Stimulated activated effector memory CD8-positive, alpha-beta T cell treated with anti-CD3 and anti-CD28 coated beads, Interleukin-12 subunit alpha, Interleukin-12 subunit beta, amount 100 ng/mL, for 72 hours (primary cell): ENCODE data around the gene KRTAP19-2.
"Not testable (repeated sequence)": the region's sequence is repeated elsewhere in the genome, so short reads cannot be mapped to it uniquely, and the experiment has no call there.

ENCODE experiments used
- ATAC-seq: fragments of 150-1000 bp; cut with Tn5 transposase; 2 replicates; pipeline ENCODE4 v1.10.0; 2021
- DNase-seq, 2 donors: peaks; one replicate each; pipeline ENCODE4 v3.0.0; 2021 to 2022; ENCODE audit warnings: low spot score in 2 of 2
- H3K27ac Mint-ChIP-seq: one replicate; pipeline ENCODE4 v1.8.0; 2022; ENCODE audit warnings: mild to moderate bottlenecking, mixed read lengths
- H3K36me3 Mint-ChIP-seq: one replicate; pipeline ENCODE4 v1.8.0; 2022; ENCODE audit warnings: mild to moderate bottlenecking, mixed read lengths
- H3K4me1 Mint-ChIP-seq: one replicate; pipeline ENCODE4 v1.8.0; 2022; ENCODE audit warnings: mixed read lengths
- H3K4me3 Mint-ChIP-seq: one replicate; pipeline ENCODE4 v1.8.0; 2022; ENCODE audit warnings: mild to moderate bottlenecking, mixed read lengths
- H3K9me3 Mint-ChIP-seq: one replicate; pipeline ENCODE4 v1.8.0; 2022; ENCODE audit warnings: mixed read lengths

The KRTAP19-2 gene, protein sequence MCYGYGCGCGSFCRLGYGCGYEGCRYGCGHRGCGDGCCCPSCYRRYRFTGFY

DNA sequence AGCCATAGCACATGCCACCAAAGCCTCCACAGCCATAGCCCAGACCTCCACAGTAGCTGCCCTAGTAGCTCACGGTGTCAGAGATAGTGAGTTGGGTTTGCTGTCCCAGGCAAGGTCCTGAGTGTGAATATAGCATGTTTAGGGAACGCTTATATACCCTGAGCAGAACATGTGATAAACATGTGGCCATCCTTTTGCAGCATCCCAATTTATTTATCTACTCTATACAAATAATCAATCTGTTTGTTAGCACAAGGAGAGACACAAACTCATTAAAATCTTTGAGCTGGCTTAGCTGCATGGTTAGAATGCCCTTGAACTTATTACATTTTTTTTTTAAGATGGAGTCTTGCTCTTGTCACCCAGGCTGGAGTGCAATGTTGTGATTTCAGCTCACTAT is at the start of gene KRTAP19-2:
Gene KRTAP19-2, minus strand, starts transcription at position 101 of the 400 bp plus-strand sequence. Its CDS starts 88 bp downstream, at position 13.
- peaks cover 10% of the 10 kb centered on the region for H3K9me3 Mint-ChIP-seq

DNA sequence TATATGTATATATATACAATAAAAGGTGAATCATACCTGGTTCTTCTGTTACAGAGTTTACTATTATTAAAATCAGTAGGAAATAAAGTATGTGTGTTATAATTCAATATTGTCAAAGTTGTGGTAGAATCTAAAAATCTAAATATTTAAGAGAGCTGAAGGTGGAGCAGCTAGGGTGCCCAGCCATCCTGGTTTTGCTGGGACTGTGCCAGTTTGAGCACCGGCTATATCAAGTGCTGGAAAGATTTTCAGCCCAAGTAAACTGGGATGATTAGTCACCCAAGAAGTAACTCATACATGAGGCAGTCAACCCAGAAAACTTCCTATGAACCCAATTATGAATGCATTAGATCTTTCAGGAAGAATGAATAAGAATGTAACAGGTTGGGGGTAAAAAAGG is 31.6 kb upstream of the KRTAP19-2 start:
- no peaks in the 10 kb centered on the region for H3K4me1 Mint-ChIP-seq
- H3K4me3 Mint-ChIP-seq: no peak overlapping the region

More for the DNA sequence above, at the start of gene KRTAP19-2:
- no peak within 1 kb of the TSS for H3K27ac Mint-ChIP-seq
- DNase-seq: no peak
- no peaks in the 10 kb centered on the region for H3K36me3 Mint-ChIP-seq
- no peak within 1 kb of the TSS for H3K4me3 Mint-ChIP-seq
- no peak for ATAC-seq
- no peaks in the 10 kb centered on the region for H3K4me1 Mint-ChIP-seq

DNA sequence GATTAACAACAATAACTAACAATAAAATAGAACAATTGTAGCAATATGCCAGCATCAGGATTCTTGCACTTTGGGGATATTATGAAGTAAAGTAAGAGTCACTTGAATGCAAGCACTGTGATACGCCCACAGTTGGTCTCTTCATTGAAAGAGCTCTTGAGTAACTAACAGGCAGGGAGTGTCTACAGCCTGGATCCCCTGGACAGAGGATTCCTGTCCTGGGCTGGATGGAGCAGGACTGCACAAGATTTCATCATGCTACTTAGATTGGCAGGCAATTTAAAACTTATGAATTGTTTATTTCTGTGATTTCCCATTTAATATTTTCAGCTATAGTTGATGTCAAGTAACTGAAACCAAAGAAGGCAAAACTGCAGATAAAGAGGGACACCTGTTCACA is 28.4 kb upstream of the KRTAP19-2 start:
- H3K9me3 Mint-ChIP-seq: peaks cover 7% of the 10 kb centered on the region
- no peak for ATAC-seq
- no peak overlapping the region for H3K27ac Mint-ChIP-seq
- no peak for DNase-seq
- H3K36me3 Mint-ChIP-seq: no peaks in the 10 kb centered on the region
- H3K4me3 Mint-ChIP-seq: no peak overlapping the region
- H3K4me1 Mint-ChIP-seq: no peaks in the 10 kb centered on the region

More for the DNA sequence above, 31.6 kb upstream of the KRTAP19-2 start:
- H3K36me3 Mint-ChIP-seq: no peaks in the 10 kb centered on the region
- H3K27ac Mint-ChIP-seq: no peak overlapping the region
- ATAC-seq: no peak
- H3K9me3 Mint-ChIP-seq: peaks cover 7% of the 10 kb centered on the region
- DNase-seq: no peak

DNA sequence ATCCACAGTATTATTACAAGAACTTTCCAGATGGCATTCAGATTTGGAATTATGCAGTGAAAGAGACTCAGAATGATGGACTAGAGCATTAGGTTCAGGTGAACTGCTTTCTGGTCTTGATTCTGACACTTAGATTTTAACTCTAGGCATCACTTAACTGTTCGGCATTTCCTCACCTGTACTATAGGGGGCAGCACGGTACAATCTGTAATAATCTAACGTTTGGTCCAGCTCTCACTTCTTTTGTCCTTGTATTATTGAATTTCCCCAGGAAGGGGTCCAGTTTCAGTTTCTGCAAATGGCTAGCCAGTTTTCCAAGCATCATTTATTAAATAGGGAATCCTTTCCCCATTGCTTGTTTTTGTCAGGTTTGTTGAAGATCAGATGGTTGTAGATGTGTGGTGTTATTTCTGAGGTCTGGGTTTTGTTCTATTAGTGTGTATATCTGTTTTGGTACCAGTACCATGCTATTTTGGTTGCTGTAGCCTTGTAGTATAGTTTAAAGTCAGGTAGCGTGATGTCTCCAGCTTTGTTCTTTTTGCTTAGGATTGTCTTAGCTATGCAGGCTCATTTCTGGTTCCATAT is 18.5 kb upstream of the KRTAP19-2 start:
- ATAC-seq, DNase-seq: not testable (repeated sequence)

DNA sequence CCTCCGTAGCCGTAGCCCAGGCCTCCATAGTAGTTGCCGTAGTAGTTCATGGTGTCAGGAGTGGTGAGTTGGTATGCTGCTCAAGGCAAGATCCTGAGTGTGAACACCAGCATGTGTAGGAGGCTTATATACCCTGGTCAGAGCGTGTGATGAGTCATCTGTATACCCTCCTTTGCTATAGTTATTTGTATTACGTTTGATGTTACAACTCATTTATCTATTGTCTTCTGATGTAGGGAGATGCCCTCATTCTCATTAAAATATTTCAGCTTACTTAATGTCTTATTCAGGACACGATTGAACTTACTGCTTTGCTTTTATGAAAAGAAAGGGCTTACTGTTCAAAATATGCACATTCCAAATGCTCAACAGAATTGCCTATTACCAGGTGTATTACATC is 14.8 kb upstream of the KRTAP19-2 start, which contains the start of gene KRTAP19-5:
Gene KRTAP19-5, minus strand, starts transcription at position 101 of the 400 bp plus-strand sequence. Its CDS starts 51 bp downstream, at position 50.
- no peaks in the 10 kb centered on the region for H3K9me3 Mint-ChIP-seq
- H3K4me3 Mint-ChIP-seq: no peak within 1 kb of the TSS
- no peaks in the 10 kb centered on the region for H3K4me1 Mint-ChIP-seq
- ATAC-seq: no peak
- H3K36me3 Mint-ChIP-seq: no peaks in the 10 kb centered on the region
- no peak for DNase-seq
- H3K27ac Mint-ChIP-seq: no peak within 1 kb of the TSS

More for the DNA sequence above, 18.5 kb upstream of the KRTAP19-2 start:
- H3K4me1 Mint-ChIP-seq, H3K27ac Mint-ChIP-seq, H3K36me3 Mint-ChIP-seq, H3K4me3 Mint-ChIP-seq, H3K9me3 Mint-ChIP-seq: not testable (repeated sequence)

DNA sequence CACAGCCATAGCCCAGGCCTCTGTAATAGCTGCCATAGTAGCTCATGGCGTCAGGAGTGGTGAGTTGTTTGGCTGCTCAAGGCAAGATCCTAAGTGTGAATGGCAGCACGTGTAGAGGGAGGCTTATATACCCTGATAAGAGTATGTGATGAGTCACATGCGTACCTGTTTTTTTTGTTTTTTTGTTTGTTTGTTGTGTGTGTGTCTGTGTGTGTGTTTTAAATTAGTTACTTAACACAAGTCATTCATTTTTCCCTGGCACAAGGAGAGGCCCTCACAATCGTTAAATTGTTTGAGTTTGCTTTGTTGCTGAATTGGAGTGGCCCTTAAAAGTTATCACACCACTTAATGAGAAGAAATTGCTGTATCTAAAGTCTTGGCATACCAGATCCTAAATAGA is 9.8 kb upstream of the KRTAP19-2 start, which contains the start of gene KRTAP19-4:
Gene KRTAP19-4, minus strand, starts transcription at position 101 of the 400 bp plus-strand sequence. Its CDS starts 55 bp downstream, at position 46.
- no peaks in the 10 kb centered on the region for H3K36me3 Mint-ChIP-seq
- H3K9me3 Mint-ChIP-seq: no peaks in the 10 kb centered on the region
- H3K4me3 Mint-ChIP-seq: no peak within 1 kb of the TSS
- H3K27ac Mint-ChIP-seq: no peak within 1 kb of the TSS
- DNase-seq (no peak), ATAC-seq (no peak)
- H3K4me1 Mint-ChIP-seq: no peaks in the 10 kb centered on the region

DNA sequence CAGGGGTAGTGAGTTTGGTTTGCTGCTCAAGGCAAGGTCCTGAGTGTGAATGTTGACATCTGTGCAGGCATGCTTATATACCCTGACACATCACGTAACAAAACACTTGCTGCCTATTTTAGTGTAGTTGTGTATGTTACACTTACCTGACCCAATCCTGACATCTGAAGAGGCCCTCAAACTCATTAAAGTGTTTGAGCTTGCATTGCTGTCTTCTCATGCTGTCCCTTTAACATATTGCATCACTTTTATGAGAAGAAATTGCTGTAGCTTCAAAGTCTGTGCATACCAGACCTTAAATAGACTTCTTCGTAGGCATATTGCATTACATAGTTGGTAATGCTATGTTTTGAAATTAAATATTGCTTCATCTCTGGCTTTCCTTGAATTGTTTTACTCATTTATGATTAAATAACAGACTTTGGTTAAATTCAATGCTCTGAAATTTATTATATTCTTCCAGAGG is 4.8 kb upstream of the KRTAP19-2 start, which contains the start of gene KRTAP19-3:
Gene KRTAP19-3, minus strand, starts transcription at position 51 of the 466 bp plus-strand sequence. CDS start 56 bp downstream, outside the sequence.
- Mint-ChIP-seq H3K36me3 (no peaks in the 10 kb centered on the region), H3K4me3 (no peak within 1 kb of the TSS), H3K27ac (no peak within 1 kb of the TSS), H3K4me1 (no peaks in the 10 kb centered on the region), H3K9me3 (peaks cover 5% of the 10 kb centered on the region)
- ATAC-seq: no peak
- no peak for DNase-seq

DNA sequence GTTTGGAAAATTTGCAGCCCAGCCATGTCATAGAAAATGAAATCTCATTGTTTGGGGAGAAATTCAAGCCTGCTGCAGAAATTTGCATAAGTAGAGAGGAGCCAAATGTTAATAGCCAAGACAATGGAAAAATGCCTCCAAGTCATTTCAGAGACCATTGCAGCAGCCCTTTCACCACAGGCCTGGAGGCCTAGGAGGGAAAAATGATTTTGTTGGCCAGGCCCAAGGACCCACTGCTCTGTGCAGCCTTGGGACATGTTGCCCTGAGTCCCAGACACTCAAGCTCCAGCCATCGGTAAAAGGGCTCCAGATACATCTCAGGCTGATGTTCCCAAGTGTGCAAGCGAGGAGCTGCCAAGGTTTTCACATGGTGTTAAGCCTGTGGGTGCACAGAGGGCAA is 1.1 kb downstream of the KRTAP19-2 start:
- H3K27ac Mint-ChIP-seq: no peak overlapping the region
- DNase-seq (no peak), ATAC-seq (no peak)
- H3K36me3 Mint-ChIP-seq: no peaks in the 10 kb centered on the region
- peaks cover 10% of the 10 kb centered on the region for H3K9me3 Mint-ChIP-seq
- H3K4me1 Mint-ChIP-seq: no peaks in the 10 kb centered on the region
- no peak overlapping the region for H3K4me3 Mint-ChIP-seq

DNA sequence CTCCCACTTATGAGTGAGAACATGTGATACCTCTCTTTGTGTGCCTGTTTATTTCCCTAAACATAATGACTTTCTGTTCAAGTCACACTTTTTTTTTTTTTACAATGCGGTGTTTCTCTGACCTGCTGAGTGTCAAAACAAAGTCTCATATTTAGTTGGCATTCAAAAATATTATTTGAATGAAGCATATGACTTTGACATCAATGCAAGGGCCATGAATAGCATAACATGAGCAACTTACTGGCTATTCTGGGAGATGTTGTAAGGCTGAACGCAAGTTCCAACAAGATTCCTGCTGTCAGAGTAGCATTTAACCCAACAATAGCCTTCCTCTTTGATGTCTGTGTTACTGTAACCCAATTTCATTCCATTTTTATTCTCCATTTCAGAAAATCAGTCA is 5.1 kb downstream of the KRTAP19-2 start:
- Mint-ChIP-seq H3K27ac (no peak overlapping the region), H3K36me3 (no peaks in the 10 kb centered on the region), H3K9me3 (peaks cover 5% of the 10 kb centered on the region), H3K4me3 (no peak overlapping the region), H3K4me1 (no peaks in the 10 kb centered on the region)
- ATAC-seq: no peak
- DNase-seq: no peak

DNA sequence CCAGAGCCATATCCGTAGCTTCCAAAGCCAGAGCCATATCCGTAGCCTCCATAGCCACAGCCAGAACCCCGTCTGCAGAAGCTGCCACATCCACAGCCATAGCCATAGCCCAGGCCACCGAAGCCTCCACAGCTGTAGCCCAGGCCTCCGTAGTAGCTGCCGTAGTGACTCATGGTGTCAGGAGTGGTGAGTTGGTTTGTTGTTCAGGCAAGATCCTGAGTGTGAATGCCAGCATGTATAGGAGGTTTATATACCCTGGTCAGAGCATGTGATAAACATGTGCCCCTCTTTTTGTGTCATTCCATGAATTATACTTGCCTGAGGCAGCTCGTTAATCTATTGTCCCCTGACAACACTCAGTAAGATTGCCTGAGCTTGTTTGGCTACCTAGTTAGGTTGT is 7.1 kb downstream of the KRTAP19-2 start, which contains the start of gene KRTAP19-1:
Gene KRTAP19-1, minus strand, starts transcription at position 223 of the 400 bp plus-strand sequence. Its CDS starts 50 bp downstream, at position 173.
- H3K4me3 Mint-ChIP-seq: no peak within 1 kb of the TSS
- H3K4me1 Mint-ChIP-seq: no peaks in the 10 kb centered on the region
- ATAC-seq (no peak), DNase-seq (no peak)
- H3K27ac Mint-ChIP-seq: no peak within 1 kb of the TSS
- H3K36me3 Mint-ChIP-seq: no peaks in the 10 kb centered on the region
- no peaks in the 10 kb centered on the region for H3K9me3 Mint-ChIP-seq

DNA sequence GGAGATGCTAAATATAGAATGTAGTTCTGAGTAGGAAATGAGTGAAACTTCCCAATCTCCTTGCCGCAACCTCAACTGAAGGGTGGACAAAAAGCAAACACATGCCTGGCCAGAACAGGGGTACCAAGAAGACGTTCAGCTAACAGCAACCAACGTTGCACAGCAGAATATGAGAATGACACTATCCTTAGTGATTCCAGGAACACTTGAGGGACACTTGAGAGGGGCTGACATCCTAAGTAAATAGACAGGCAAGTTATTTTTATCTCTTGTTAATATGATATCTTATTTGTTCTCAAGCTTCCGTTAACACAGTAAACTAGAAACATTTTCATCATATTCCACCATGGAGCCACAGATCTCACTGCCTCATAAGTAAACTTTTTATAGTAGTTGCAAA is 8.0 kb downstream of the KRTAP19-2 start:
- Mint-ChIP-seq H3K4me1 (no peaks in the 10 kb centered on the region), H3K9me3 (no peaks in the 10 kb centered on the region), H3K4me3 (no peak overlapping the region), H3K27ac (no peak overlapping the region), H3K36me3 (no peaks in the 10 kb centered on the region)
- ATAC-seq (no peak), DNase-seq (no peak)

DNA sequence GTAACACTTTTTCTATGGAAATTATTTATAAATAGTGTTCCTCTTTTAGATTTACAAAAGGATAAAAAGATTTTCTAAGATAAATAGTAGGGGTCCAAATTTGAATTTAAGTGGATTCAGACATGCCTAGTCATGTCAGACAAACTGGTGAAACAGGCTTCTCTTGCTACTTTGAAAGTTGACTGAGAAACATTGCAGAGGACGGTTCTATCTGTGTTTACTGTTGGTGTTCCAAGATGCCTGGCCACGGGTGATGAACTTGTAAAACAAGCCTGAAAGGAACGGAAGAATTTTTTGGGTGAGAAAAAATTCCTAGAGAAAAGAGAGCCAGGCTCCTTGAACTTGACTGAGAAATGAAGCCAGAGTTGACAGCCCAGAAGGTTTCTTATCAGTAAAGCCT is 9.2 kb downstream of the KRTAP19-2 start:
- H3K36me3 Mint-ChIP-seq: no peaks in the 10 kb centered on the region
- DNase-seq: no peak
- H3K27ac Mint-ChIP-seq: no peak overlapping the region
- H3K9me3 Mint-ChIP-seq: no peaks in the 10 kb centered on the region
- H3K4me1 Mint-ChIP-seq: no peaks in the 10 kb centered on the region
- ATAC-seq: no peak
- no peak overlapping the region for H3K4me3 Mint-ChIP-seq

DNA sequence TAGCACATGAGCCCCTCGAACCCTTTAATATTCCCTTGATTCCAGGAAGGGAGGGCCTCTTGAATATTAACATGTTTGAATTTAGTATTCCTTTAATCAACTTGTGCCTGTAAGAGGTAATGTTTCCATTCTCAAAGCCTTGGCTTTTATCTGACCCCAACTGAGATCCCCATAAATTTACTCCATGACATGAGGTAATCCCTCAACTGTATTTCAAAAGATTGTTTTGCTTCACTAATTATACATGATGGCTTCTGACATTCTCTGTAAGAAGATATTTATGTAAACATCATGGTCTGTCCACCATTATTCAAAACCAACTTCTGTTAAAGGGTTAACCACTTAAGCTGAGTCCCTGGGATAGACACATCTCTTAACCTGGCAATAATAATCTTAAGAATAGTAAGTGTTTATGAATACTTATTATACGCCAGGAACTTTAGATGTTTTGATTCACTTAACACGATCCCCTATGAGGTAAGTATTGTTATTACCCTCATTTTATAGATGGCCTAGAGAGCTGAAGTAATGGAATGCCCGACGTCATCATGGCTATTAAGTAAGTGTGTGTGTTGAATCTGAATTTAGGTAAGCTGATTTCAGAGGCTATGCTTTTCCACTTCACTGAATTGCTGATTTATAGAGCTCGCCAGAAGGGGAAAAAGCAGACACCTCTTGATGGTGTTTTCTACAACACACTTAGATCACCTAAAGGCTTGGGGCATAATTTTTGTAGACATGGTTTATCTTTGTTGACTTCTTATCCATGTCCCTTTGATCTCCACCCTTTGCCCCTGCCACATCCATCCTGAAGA is 18.1 kb downstream of the KRTAP19-2 start:
- Mint-ChIP-seq H3K9me3 (peaks cover 6% of the 10 kb centered on the region), H3K4me1 (no peaks in the 10 kb centered on the region)

DNA sequence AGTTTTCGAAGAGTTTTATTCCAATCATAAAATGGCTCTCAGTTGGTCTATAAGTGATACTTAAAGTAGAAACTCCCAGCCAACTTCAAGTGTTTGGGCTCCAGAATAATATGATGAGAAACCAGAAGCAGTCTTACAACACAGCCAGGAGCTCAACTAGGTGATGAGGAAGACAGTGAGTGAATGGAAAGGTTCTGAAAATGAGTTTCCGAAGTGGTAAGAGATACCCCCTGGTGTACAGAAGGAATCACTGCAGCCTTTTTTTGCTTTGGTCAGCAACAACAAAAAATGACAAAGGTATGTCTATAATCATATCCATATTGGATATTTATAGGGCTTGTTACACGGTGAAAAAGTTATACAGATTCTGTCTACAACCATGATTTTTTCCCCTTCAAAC is 23.5 kb downstream of the KRTAP19-2 start:
- Mint-ChIP-seq H3K4me1 (no peaks in the 10 kb centered on the region), H3K9me3 (peaks cover 2% of the 10 kb centered on the region), H3K27ac (no peak overlapping the region), H3K4me3 (no peak overlapping the region), H3K36me3 (no peaks in the 10 kb centered on the region)
- ATAC-seq (no peak), DNase-seq (no peak)

More for the DNA sequence above, 18.1 kb downstream of the KRTAP19-2 start:
- ATAC-seq: no peak
- Mint-ChIP-seq H3K36me3 (no peaks in the 10 kb centered on the region), H3K27ac (no peak overlapping the region), H3K4me3 (no peak overlapping the region)
- DNase-seq: no peak

DNA sequence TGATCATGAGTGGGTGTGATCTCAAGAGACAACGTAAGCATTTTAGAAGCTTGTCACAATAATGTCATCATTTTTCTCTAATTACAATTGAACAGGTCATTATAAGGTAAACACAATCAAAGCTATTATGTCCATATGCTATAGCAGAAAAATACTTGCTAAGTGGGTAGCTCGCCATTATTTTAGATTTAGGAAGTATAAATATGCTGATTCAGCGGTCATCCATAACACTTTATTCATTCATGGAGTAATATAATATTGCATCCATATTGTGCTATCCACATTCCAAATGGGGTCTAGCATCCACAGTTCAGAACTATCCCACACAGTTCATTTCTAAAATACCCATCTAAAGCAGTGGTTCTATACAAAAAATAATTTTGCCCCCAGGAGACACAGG is 38.7 kb downstream of the KRTAP19-2 start:
- H3K9me3 Mint-ChIP-seq: peaks cover 2% of the 10 kb centered on the region
- no peak for DNase-seq
- no peak for ATAC-seq
- H3K4me1 Mint-ChIP-seq: no peaks in the 10 kb centered on the region
- no peaks in the 10 kb centered on the region for H3K36me3 Mint-ChIP-seq
- H3K4me3 Mint-ChIP-seq: no peak overlapping the region
- no peak overlapping the region for H3K27ac Mint-ChIP-seq
